CD4-positive, alpha-beta T cell treated with Interleukin-15 for 1 hour (primary cell): ENCODE results near the gene TMEM115.

Source experiments
- DNase-seq: peaks from one replicate; pipeline ENCODE4 v3.0.0-alpha.2; 2020

TMEM115 gene

DNA sequence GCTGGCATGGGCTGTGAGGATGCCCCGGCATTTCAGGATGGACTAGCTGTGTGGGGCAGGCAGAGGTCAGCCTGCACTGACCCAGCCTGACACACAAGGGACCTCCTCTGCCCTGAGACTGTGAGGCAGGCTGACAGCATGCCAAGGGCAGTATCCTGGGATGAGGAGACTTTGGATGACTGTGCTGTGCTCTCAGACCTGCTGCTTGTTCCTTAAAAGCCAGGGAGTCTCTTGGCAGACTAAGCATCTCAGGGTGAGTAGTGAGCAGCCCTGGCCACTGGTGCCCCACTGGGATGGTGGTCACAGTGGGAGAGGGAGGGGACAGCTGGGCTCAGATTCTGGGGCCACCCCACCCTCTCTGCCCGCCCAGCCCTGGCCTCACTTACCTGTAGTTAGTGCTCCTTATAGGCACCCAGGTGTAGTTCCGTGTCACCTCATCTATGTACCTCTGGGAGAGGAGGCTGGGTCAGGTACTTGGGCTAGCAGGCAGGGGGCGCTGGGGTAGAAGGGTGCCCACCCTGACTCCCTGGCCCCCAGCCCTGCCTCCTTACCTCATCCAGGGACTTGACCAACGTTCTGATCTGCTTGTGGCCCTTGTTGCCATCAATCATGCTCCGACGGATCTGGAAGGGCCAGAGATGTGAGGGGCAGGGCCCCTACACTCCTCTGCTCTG, 16.1 kb upstream of the TMEM115 start:
- DNase-seq = no peak

DNA sequence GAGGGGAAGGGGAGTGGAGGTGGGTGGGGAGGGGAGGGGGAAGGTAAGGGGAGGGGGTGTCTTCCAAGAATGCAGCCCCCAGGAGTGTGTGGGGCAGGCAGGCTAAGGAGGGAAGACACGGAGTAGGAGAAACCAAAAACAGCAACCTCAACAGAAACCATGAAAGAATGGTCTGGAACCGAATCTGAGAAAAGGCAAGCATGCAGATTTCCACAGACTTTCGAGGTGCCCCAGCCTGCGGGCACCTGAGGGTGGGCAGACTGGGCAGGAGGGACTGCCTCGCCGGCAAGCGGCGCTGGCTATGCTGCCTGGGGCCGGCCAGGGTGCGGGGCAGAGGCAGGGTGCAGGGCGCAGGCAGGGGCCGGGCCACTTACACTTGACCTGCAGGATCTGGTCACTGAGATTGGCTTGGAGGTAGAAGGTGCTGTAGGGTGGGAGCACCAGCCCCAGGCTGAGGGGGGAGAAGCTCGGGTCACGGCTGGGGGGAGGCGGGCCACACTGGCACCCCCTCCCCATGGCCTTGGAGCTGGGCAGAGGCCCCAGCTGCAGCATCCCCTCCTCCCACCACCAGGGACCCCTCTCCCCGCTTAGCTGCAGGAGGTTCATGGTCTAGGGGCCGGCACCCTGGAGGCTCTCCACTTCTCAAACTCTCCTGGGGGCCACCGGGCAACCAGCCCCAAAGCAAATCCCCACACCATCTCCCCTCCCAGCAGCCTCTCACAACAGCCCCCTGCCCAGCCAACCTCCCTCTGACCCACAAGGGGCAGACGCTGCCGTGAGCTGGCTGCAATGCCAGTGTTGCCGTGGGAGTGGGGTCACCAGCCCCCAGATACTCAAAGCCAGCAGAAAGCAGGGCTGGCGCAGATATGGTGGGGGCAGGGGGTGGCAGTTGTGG, 15.3 kb upstream of the TMEM115 start:
- DNase-seq = no peak

DNA sequence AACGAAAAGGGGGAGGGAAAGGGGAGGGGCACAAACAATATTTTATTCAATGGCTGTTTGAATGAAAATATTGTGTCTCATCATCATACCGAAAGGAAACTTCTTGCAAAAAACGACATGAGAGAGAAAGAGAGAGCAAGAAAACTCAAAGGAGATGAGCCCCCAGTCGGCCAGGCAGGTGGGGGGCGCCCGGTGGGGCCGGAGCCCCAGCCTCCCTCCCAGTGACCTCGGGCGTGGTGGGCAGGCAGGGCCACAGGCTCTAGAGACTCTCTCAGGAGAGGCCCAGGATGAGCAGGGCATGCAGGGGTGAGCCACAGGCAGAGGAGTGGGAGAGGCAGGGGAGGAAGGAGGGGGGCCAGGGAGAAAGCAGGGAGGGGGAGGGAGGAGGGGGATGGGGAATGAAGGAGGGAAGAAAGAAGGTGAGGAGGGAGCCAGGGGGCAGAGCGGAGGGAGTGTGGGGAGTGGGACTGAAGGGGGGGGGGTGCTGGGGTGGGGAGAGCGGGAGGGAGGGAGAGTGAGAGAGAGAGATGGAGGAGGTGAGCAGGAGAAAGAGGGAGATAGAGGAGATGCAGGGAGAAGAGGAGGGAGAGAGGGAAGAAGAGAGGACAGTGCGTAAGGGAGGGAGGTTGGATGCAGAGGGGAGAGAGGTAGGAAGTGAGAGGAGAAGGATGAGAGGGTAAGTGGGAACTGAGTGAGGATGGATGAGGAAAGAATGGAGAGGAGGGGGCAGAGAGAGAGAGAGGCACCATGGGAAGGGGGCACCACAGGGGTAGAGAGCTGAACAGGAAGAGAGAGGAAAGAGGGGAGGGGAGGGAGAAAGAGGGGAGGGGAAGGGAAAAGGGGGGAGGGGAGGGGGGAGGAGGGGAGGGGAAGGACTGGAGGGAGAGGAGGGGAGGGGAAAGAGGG, 14.1 kb upstream of the TMEM115 start:
- DNase-seq = no peak

DNA sequence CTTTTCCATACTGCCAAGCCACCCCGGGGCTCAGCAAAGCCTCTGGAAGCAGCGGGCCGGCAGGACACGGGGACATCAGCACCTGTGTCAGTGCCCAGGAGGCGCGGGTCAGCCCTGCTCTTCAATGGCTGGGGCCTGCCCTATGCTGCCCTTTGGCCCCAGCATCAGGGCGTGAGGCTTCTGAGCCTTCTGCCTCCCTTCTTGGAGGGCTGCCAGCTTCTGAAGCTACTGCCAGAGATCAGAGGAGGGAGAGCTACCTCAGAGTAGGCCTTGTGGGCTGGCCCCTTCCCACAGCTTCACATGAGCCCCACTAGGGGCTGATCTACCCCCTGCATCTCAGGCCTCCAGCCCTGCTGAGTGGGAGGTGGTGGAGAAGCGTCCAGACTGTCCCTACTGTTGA, 13.0 kb upstream of the TMEM115 start:
- no peak for DNase-seq

DNA sequence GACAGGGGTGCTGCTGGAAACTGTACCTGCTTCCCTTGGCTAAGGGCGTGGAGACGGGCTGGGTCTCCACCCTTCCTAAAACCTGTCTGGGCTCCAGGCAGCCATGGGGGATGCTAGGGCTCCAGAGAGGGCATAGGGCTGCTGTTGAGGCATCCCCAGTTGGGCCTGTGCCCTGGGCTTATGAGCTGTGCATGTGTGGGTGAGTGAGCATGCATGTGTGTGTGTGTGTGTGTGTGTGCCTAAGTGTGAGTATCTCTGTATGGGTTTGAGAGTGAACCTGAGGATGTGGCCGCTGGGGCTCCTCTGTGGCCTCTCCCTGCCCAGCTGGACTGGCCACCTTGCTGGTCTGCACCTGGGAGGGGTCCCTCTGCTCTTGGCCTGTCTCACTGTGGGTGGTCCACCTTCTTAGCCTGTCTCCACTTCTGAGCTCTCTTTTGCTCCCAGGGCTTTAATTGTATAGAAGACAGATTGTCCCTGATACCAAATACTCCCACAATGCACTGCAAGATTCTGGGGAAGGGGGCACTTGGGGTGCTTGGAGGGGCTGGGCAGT, 11.9 kb upstream of the TMEM115 start:
- no peak for DNase-seq

DNA sequence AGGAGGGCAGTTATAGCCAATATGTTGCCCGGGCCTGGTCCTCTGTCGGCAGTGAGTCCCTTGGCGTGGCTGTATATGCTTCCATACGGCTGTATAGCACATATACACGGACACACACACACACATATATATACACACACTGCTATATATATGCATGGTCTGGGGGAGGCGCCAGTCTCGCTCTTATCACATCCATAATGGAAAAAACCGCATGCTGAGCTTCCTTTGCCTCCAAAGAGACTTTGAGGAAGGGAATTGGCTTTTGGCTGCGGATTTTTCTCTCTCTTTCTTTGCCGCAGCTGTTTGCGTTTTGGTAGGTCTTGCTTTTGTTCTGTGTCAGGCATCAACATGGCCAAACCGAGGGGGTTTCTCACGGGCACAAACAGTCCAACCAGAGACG, 11.3 kb upstream of the TMEM115 start:
- DNase-seq = no peak

DNA sequence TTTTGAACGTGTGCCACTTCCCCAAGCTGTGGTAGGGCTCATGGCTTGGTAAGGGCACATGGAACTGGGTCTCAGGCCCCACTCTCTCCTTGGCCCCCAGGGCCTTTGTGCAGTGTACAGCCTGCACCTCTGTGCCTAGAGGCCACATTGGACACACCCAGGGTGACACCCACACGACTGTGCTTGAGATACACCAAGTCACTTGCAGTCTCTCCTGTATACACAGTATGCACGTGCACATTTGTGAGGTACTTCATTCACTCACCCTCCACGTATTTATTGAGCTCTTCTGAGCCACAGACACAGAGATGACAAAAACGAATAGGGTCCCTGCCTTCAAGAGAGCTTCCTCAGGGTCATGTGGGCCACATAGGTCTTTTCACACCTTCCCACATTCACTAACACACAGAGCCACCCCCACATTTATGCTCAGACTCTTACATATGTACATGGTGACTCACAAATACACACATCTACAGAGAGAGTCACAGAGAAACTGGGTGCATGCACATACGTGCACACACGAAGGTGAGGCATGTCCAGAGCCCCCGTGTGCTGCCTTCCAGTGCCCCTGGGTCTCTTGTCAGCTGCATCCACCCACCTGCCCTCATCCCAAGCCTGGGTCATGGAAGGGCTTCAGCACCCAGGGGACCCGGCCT, 9.8 kb upstream of the TMEM115 start:
- no peak for DNase-seq

DNA sequence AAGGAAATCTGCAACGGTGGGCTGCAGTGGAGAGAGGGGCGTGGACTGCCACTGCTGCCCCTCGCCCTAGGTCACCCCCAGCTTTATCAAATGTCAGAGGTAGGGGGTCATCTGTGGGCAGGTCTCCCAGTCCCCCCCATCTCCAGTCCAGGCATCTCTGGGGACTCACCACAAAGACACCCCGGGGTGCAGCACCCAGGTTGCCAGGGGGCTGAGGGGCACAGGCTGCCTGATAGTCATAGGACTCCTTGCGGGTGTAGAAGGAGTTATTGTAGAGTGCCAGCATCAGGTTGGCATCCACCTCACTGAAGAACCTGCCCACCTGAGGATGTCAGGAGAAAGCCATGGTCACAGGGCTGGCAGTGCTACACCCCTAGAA, 6.5 kb upstream of the TMEM115 start:
- no peak for DNase-seq

DNA sequence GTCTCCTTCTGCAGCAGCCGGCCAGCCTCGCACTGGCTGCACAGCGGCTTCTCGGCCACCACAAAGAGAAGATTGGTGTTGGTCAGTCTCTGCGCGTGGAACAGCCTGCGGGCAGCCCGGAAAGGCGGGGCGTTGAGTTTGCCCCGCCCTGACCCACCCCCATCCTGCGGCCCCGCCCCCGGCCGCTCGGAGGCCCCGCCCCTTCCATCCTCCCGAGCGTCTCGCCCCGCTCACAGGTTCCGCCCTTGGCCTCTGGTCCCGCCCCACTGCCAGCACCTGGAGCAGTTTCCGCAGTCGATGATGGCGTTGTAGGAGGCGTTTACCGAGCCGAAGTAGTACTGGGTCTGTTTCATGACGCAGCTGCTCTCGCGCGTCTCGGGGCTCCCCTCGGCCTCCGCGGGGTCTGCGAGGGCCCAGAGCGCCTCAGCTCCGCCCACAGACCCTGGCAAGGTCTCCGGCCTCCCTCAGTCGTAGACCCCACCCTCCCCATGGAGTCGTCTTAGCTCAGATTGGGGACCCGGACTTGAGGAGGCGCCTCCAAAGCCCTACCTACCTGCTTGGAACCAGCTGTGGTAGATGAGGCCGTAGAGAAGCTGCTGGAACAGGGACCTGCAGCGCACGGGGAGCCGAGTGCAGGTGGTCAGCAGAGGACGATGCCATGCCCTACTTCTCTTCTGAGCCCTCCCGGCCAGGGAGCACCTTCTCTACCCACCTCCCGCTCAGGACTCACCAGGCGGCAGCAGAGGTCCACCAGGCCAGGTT, 5.9 kb upstream of the TMEM115 start:
- peak; percentile 95 for DNase-seq

DNA sequence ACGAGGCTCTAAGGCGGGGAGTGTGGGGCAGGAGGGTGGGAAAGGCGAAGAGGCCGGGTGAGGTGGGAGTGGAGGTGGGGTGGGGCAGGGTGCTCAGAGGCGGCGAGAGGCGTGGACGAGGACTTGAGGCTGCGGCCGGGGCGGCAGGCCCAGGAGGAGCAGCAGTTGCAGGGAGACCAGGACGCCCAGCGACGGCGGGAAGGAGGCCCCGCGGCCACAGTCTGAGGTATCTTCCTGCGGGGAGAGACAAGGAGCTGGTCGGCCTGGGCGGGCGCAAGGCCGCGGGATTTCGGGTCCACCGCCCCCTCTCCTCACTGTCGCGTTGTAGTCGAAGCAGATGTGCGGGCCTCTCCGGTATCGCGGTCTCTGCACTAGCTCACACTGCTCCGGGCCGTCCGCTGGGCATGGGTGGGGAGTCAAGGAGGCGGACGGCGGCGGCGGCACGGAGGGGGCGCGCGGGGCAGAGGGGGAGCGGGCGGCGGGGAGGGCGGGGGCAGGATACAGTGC, 5.3 kb upstream of the TMEM115 start:
- DNase-seq = no peak

DNA sequence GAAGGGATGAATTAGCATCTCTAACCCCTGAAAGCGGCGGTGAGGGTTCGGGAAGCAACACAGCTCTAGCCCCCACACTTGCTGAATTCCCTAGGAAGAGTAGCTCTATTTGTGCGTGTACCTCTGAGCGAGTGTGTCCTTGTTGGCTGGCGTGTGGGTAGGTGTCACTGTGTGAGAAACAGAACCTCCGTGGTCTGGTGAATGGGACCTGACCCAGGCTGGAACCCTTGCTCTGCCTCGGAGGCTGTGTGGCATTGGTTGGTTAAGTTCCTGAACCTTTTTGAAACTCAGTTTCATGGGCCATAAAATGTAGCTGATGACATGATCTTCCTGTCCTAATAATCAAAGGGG, 414 bp upstream of the TMEM115 start:
- DNase-seq = no peak

DNA sequence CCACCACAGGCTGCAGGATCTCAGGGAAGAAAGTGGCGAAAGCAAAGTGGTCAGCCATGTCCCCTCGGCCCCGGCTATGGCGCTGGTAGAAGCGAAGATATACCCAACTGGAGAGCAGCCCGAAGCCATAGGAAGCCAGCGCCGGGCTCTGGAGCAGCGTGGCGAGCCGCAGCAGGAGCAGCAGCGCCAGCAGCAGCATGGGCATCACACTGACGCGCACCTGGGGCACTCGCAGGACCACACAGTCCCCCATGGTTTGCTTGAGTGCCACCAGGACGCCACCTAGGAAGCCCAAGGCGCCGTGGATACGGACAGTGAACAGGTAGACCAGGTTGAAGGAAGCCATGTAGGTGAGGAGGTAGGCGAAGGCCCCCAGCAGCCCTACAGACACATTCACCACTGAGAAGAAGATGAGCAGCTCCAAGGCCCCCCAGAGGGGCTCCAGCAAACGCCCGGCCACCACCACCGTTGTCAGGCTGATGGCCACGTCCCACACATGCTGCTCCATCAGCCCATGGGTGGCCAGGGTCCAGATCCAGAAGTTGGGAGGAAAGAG, 888 bp downstream of the TMEM115 start:
- DNase-seq = no peak

DNA sequence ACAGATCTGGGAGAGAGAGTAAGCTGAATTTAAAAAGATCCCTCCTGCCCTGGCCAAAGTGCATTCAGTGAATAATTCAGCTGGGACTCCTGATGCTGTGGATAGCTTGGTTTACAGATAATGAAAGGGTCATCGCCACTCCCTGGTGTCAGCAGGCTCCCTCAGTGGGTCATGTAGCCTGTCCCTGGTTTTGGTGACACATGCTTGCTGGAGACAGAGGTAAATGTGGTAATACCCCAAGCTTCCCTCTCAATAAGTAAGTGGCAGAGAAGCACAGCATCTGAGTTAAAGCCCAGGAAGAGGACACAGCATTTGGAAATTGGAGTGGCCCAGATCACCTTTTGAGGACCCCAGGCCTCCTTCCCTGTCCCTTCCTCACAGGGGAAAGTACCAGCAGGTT, 1.8 kb downstream of the TMEM115 start:
- DNase-seq = no peak

DNA sequence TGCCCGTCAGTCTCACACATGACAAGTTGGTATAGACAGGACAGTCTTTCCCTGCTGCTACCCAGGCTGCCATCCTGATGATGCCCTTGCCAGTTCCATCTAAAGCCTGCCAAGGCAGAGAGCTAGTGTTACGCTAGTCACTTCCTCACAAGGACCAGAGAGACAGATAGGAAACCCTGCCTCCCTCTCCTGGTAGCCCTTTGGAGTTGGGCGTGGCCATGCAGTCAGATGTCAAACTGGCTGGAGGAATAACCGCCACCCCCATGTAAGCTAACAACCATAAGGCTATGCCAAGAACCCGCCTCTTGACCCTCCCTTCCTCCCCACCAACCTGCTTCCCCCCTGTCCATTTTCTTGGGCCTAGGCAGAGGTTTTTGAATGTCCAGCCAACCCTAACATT, 2.8 kb downstream of the TMEM115 start:
- no peak for DNase-seq

DNA sequence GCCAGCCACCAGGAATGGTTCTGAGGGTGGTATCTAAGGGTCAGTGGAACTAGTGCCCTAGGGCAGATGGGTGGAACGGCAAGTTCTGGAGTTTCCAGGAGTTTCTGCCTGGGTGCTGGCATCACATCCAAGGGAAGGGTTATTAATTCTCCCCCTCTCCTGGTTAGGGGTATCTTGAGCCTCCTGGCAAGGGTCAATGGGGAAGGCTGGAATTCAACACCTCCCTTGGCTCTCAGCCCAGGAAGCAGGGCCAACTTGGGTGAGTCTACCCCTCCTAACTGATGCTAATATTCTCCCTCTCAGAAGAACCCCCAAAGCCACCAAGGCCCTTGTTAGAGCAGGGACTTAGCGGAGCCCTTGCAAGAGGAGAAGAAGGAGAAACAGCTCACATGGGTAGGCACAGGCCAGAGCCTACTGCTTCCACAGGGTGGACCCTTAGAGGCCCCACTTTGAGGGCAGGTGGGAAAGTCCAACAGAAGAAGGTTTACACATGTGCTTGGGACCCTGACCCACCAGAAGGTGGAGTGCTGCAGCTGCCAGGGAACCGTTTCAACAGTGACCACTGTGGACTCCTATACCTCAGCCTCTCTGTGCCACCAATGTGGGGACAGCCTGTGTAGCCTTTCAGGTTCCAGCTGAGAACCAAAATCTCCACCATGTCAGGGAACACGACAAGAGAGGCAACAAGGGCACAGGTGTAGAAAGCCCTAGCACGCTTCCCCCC, 3.3 kb downstream of the TMEM115 start:
- no peak for DNase-seq

DNA sequence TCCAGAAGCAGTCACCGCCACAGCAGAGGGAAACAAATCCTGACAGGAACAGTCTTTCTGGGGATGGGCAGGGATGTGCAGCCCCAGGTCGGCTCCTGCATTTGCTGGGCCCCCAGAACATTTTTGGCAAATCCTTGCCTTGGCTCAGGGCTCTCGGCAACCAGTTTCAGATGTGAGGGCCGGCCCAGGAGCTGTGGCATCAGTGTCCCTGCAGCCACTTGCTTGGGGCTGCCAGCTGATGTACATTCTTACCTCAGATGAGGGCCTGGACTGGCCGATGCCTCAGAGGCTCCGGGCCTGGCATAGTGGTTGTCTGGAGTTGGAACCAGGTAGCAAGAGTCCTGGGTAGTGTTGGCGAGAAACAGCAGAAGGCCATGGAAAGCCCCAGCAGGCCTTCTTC, 4.5 kb downstream of the TMEM115 start:
- DNase-seq = no peak

DNA sequence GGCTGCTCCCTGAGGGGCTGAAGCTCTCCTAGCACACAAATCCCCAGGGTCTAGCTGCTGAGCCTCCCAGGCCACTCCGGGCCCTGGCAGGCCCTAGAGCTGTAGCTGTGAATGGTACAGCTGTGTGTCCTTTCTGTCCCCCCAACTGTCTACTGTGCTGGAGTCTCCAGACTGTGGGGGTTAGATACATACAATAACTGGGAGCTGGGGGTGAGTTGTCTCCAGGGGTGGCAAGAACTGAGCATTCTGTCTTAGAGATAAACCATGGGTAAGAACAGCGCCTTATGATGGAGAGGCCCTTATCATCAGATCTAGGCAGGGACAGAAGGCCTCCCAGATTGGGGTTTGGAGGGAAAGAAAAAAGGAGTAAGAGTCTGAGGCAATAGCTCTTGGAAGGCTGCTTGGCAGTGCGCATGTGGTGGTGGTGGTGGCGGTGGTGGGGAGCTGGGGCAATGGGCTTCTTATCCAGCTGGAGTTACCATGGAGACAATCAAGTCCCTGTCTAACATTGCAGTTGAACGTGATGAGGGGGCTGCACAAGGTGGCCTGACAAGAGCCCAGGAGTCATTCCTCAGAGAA, 5.0 kb downstream of the TMEM115 start:
- DNase-seq = no peak

DNA sequence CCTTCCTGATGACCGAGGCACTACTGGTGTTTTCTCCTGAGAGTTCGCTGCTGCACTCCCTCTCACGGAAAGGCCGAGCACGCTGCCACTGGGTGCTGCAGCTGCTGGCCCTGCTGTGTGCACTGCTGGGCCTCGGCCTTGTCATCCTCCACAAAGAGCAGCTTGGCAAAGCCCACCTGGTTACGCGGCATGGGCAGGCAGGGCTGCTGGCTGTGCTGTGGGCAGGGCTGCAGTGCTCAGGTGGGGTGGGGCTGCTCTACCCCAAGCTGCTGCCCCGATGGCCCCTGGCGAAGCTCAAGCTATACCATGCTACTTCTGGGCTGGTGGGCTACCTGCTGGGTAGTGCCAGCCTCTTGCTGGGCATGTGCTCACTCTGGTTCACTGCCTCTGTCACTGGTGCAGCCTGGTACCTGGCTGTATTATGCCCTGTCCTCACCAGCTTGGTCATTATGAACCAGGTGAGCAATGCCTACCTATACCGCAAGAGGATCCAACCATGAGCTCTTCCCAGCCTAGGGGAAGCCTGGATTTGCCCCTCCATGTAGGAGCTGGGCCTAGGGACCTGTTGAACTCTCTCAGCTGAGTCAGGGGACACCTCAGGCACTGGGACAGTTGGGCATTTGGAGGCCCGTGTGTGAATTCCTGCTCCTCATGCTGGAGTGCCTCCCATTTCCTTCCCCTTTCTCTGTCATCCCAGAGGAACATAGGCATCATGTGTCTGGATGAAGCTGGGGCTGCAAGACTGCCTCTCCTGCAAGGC, 5.9 kb downstream of the TMEM115 start:
- DNase-seq = no peak

DNA sequence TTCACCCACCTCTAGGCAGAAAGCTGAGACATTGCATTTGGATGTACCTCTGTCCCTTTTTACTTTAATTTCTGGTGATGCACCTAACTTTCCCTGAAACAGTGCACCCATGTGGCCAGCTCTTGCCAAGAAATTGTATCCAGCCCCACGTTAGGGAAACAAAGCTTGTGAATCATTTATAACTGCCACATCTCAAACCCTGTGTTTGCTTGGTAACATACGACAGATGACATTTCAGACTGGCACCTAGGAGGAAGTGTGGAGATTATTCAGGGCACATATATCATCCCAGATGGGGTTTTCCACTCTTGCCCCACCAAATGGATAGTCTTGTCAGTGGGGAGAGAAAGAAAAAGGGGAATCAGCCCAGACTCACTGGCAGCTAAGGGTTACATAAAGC, 6.5 kb downstream of the TMEM115 start:
- no peak for DNase-seq

DNA sequence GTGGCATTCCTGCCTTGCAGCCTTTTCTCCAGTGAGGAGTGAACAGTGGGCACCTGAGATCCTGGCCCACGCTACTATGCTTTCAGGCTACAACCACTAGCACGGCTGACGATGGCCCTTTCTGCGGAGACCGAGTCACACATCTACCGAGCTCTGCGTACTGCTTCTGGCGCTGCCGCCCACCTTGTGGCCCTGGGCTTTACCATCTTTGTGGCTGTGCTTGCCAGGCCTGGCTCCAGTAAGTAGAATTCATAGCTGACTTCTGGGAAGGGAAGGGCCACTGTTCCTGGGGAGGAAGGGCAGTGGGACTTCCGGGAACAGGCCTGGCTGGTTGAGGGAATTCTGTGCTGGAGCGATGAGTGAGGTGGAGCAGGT, 8.0 kb downstream of the TMEM115 start:
- no peak for DNase-seq
